Coronary artery (tissue), 2 donors: ENCODE results near the gene LYPLA2.
"Not testable (repeated sequence)": the region's sequence is repeated elsewhere in the genome, so short reads cannot be mapped to it uniquely, and the experiment has no call there.

ENCODE experiments used
- DNase-seq: peaks from one replicate; pipeline ENCODE4 v3.0.0-alpha.2; 2017; ENCODE audit warnings: low spot score
- H3K27ac ChIP-seq, 2 donors: fragments of 200-600 bp; sonication (generic); one replicate each; pipeline ENCODE4 v1.5.1; 2016 to 2019
- H3K4me3 ChIP-seq: fragments of 200-600 bp; sonication (generic); 2 replicates; pipeline ENCODE4 v1.5.1; 2016; ENCODE audit warnings: mild to moderate bottlenecking, moderate library complexity
- TF ChIP-seq, protein P1 (sequence below): fragments of 200-600 bp; sonication (generic); IDR thresholded peaks from one replicate; pipeline ENCODE4 v1.5.1; 2019; ENCODE audit warnings: antibody characterized with exemption

The LYPLA2 gene

DNA sequence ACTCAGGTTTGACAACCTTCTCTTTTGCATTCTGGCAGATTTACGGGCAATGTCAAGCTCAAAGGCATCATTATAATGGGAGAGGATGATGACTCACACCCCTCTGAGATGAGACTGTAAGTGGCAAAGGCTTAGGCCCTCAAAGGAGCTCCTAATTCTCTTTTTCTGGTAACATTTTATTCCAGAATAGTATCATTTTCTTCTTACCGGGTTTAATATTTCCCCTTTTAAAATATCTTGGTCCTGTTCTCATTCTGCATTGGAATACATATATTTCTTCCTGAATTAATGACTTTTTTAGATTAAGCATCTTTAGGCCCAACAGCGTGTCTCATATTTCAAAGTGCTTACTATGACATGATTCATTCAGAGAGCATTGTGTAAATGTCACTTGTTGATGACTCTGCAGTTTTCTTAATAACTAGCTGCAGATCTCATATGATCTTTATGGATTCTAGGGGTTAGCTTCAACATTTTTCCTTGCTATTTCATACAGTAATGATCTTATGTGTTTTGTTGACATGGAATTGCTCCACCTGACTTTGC lies 11.0 kb upstream of the LYPLA2 start:
- peak overlapping the region; percentile 96 for H3K4me3 ChIP-seq
- TF ChIP-seq, protein P1, sequence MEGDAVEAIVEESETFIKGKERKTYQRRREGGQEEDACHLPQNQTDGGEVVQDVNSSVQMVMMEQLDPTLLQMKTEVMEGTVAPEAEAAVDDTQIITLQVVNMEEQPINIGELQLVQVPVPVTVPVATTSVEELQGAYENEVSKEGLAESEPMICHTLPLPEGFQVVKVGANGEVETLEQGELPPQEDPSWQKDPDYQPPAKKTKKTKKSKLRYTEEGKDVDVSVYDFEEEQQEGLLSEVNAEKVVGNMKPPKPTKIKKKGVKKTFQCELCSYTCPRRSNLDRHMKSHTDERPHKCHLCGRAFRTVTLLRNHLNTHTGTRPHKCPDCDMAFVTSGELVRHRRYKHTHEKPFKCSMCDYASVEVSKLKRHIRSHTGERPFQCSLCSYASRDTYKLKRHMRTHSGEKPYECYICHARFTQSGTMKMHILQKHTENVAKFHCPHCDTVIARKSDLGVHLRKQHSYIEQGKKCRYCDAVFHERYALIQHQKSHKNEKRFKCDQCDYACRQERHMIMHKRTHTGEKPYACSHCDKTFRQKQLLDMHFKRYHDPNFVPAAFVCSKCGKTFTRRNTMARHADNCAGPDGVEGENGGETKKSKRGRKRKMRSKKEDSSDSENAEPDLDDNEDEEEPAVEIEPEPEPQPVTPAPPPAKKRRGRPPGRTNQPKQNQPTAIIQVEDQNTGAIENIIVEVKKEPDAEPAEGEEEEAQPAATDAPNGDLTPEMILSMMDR: no peak
- no peak overlapping the region for H3K27ac ChIP-seq
- DNase-seq: no peak

DNA sequence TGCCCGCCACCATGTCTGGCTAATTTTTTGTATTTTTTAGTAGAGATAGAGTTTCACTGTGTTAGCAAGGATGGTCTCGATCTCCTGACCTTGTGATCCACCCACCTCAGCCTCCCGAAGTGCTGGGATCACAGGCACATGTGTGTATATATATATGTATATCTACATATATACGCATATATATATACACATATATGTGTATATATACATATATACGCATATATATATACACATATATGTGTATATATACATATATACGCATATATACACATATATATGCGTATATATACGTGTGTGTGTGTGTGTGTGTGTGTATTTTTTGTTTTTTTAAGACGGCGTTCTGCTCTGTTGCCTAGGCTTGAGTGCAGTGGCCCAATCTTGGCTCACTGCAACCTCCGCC lies 7.8 kb upstream of the LYPLA2 start:
- not testable (repeated sequence) for DNase-seq, H3K4me3 ChIP-seq, H3K27ac ChIP-seq

DNA sequence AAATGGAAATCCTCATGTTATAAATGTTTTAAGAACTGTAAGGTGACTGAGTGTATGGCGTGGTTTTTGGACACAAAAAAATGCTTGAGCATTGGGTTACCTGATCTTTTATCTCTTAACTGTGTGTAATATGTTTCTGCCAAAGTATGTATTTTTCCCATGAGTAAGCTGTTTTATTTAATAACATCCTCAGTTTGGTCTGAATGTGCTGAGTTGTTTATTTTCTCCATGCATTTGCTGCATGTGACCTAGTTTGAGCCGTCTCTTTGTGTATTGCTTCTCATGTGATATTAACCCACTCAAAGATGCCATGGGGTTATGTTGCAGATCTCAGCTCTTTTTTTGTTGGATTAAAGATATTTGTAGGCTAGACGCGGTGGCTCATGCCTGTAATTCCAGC lies 6.1 kb upstream of the LYPLA2 start:
- Histone ChIP-seq H3K27ac (no peak overlapping the region), H3K4me3 (no peak overlapping the region)
- no peak for DNase-seq
- TF ChIP-seq, protein P1: no peak

DNA sequence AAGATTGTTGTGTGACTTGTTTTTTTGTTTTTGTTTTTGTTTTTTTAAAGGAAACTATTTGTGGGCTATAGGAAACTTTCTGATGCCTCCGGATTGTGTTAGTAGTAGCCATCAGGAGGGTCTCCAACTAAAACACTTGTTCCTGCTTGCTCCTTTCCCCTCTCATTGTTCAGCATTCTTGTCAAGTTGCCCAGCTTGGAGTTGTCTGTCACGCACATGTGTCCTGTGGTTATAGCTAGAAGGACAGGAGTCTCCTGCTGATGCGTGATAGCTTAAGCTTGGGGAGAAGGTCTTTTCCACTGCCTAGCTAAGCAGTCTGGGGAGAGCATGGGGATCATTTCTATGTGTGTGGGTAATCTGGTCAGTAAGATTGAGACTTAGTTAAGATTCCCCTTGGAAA lies 3.2 kb upstream of the LYPLA2 start:
- Histone ChIP-seq H3K27ac (no peak overlapping the region), H3K4me3 (no peak overlapping the region)
- TF ChIP-seq, protein P1: no peak
- no peak for DNase-seq

DNA sequence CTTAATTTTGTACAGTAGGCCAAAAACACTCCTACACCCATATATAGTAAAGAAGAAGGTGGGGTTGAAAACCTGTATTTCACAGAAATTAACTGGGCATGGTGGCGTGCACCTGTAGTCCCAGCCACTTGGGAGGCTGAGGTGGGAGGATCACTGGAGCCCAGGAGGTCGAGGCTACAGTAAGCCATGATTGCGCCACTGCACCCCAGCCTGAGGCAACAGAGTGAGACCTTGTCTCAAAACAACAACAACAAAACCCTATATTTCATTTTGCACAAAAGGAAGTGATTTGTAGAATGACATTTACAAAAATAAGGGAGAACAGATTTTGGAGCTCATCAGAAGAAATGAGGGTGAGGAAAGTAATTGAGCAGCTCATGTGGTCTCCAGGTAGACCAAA lies 2.2 kb upstream of the LYPLA2 start:
- no peak for DNase-seq
- H3K4me3 ChIP-seq: no peak overlapping the region
- no peak overlapping the region for H3K27ac ChIP-seq
- TF ChIP-seq, protein P1: no peak

DNA sequence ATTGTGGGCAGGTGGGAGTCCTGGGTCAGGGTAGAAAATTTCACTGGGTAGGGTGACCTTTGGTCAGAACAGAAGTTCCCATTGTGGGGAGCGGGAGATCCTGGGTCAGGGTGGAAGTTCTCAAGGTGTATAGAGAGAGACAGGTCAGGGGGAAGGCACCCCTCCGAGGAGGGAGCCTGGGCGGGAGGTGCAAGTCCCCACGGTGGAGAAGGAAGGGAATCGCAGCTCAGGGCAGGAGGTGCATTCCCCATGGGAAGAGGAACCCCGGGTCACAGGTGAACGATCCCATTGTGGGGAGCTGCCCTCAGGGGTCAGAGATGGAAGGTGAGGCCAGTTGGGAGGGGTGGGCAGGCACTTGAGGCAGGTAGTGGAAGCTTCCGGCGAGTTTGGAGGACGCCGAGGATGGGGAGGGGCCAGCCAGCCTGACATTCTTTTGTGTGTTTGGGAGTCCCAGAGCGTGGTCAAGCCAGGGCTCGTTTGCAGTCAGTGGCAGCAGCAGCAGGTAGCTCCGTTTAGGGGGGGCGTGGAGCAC lies 637 bp downstream of the LYPLA2 start:
- TF ChIP-seq, protein P1: no peak
- Histone ChIP-seq H3K4me3 (peak overlapping the region; percentile 88), H3K27ac (peak overlapping the region; percentile 29 to 84)
- DNase-seq: no peak

DNA sequence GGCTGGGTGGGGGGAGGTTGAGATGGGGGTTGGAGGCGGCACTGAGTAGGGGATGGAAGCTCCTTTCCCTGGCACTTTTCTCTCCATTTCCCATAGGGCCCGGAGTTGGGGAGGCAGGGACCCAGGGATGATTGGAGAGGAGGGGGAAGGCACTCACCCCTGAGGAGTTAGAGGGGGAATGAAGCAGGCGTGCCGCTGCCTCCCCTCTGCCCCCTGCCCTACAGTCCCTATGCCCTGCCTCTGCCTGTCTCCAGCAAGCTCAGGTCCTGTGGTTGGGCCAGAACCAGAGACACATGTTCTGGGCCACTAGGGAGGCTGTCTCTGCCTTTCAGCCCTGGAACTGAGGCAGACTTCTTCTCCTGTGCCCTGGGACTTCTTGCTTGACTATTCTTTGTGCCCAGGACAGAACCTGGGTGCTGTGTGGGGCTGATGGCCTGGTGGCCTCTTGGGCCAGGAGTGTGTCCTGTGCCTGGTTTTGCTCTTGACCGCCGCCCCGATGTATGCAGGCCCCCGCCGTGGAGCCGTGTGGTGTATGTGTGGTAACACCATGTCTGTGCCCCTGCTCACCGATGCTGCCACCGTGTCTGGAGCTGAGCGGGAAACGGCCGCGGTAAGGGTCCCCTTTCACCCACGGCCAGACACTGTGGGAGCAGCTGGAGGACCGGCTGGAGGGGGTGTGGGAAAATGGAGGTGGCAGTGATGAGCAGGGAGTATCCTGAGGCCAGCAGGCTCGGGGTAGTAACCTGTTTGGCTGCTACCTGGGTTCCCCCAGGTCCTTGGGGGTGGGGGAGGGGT lies 1.4 kb downstream of the LYPLA2 start:
- H3K4me3 ChIP-seq: peak overlapping the region; percentile 88
- peak overlapping the region in 1 of 2 donors; percentile 84 for H3K27ac ChIP-seq
- no peak for DNase-seq
- TF ChIP-seq, protein P1: no peak
